GM18507 (cell line): ENCODE data around the gene FBLN7.

Experiments
- DNase-seq: peaks from one replicate; pipeline ENCODE4 v3.0.0; 2011; ENCODE audit warnings: low read depth; ENCODE audit not compliant: insufficient read length; ENCODE audit errors: extremely low spot score
- FAIRE-seq: peaks from 2 replicates; lab custom pipeline; 2011; peaks lifted over from hg19 to GRCh38; lab: Jason Lieb, UNC

Gene FBLN7

DNA sequence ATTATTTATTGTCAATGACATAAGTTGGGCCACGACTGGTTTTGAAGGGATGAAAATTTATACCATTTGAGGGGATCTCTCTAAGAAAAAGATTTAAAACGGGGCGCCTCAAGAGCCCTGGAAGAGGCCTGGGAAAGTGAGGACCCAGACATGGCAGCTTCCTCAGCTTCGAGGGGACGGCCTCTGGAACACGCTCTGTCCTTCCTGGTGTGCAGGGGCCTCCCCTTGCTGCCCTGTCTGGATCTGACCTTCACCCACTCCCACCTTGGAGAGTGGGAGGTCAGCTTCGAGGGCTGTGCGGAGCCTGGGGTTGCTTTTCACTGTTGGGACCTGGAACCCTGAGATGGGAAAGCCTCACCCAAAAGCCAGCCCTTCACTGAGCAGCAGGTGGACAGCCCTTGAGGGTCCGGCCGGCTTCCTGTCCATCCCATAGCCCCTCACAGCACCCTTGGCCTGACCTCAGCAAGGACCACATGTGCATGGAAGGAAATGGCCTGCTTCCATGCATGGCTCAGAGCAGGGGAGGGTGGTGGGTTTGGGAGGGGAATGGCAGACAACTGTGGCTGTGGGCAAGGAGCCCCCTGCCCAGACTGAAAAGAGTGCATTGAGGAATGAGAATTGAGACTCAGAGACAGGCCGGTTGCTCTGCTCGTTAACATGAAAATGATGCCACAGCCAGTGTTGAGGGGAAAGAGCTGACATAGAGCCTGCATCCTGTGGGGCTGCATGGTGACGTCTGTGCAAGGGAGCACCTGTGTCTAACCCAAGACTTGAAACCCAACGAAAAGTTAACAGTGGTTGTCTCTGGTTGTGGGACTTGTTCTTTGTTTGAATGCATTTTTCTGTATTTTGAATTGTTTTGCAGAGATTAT lies 16.3 kb downstream of the FBLN7 start:
- no peak for DNase-seq
- no peak for FAIRE-seq

DNA sequence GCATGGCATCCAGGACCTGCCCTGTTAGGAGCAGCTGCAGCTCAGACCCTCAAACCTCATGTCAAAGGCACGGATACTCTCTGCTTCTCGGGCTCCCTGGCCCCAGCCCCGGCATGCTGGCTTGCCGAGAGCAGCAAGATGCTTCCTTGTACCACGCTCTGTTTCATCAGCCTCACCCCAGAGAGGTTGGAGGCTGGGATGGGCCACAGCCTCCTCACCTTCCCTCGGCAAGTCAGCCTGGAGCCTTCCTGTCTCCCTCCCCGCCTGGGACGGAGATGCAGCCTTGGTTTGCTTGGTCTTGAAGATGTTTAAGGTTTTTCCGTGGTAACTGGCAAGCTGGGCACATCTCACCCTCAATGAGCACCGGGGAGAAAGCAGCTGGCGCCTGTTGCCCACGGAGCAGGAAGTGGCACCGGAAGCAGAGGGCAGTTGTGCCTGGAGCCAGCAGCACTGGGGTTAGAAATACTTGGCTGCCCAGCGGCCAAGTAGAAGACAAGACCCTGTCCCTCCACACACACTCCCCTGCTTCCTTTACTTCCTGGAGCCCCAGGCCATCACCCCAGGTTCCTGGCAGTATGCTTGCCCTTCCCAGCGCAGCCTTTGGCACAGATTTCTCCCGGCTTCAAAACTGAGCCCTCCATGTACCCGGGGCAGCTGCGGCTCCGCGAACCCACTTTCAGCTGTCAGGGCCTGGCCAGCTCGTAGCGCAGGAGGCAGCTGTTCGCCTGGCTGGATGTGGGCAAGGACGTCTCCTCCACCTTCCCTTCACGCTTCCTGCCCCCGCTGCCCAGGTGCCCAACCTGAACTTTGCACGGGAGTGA lies 17.4 kb downstream of the FBLN7 start:
- DNase-seq (no peak), FAIRE-seq (no peak)

DNA sequence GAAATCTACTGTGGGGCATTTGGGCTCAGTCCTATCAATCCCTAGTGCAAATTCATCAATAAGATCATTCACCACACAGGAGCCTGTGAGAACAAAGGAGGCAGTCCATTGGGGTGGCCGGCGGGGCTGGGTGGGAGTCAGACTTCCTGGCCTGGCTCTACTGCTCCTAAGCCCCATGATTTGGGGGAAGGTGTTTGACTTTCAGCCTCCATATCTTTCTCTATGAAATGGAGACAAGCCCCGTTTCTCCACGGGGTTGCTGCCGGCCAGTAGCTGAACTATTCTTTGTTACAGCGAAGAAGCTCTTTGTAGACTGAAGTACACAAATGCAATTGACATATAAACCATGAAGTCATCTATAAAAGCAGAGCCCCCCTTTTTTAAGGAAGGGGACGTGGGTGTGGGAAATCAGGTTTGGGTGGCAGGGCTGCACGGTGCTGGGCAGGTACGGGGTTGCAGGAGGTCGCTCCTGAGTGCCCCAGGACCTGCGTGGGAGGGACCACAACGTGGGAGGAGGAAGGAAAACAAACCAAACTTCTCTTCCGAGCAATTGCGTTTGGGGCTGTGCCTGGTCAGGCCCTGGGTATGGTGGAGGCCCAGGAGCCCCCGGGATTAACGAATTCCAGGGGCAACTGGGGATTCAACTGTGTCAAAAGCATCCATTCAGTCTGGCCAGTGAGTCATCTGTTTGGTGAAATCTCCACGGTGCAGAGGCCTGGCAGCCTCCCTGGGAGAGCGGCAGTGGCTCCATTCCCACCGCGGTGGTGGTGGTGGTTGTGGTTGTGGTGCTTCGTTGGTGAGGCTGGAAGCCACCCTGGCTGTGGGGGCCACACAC lies 18.2 kb downstream of the FBLN7 start:
- no peak for DNase-seq
- FAIRE-seq = no peak

DNA sequence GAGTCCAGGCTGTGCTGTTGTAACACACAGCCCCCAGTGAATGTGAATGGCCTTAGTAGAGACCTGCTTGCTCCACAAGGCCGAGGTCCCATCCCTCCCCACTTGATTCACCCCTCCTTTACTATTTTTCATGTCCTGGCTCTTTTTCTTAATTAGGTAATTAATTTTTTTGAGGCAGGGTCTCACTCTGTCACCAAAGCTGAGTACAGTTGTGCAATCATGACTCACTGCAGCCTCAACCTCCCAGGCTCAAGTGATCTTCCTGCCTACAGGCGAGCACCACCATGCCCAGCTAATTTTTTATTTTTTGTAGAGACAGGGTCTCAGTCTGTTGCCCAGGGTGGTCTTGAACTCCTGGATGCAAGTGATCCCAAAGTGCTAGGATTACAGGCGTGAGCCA lies 19.3 kb downstream of the FBLN7 start:
- no peak for DNase-seq
- FAIRE-seq = no peak

DNA sequence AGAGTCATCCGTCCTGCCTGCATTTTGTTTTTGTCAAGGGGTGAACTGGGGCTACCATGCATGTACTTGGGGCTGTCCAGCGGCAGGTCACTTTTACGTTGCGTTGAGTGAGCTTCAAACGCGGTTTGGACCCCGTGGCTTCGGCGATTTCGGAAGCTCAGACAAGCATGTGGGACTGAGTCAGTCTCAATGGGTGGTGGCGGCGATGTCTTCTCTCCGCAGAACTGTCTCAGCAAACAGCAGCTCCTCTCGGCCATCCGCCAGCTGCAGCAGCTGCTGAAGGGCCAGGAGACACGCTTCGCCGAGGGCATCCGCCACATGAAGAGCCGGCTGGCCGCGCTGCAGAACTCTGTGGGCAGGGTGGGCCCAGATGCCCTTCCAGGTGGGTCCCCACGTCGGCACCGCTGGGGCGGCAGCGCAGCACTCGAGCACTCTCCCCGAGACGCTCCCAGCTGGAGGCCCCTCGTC lies 21.3 kb downstream of the FBLN7 start:
- FAIRE-seq = peak; percentile 48
- DNase-seq = peak; percentile 33

DNA sequence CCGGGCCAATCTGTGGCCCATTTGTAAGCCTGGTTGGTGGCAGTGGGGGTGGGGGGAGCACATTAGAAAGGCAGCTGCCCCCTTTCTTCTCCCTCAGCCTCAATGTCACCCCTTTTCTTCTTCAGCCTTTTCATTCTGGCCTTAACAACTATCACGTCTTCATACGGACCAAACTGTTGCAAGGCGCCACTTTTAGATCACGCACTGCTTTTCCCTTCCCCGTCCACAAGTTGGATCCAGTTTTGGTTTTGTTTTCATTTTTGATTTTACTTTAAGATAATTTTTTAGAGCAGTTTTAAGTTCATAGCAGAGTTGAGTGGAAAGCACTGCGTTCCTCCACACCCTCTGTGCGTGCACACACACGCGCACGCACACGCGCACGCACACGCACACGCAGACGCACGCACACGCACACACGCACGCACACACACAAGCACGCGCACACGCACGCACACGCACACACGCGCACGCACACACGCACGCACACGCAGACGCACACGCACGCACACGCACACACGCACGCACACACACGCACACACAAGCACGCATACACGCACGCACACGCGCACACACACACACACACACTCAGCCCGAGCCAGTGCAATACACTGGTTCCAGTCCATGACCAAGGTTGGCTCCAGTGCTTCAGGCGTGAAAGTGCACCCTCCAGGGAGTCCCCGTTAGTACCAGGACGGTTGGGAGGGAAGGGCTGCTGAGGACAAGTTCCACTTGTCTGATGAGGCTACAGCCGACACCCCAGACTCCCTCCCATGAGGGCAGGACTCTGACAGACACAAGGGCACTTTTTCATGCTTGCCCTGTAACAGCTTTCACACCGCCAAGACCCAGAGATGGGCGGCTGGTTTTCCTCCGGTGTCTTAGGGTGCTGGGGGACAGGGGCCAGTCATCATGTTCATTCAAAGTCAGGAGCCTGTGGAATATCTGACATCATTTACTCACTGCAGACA lies 22.4 kb downstream of the FBLN7 start:
- no peak for FAIRE-seq

DNA sequence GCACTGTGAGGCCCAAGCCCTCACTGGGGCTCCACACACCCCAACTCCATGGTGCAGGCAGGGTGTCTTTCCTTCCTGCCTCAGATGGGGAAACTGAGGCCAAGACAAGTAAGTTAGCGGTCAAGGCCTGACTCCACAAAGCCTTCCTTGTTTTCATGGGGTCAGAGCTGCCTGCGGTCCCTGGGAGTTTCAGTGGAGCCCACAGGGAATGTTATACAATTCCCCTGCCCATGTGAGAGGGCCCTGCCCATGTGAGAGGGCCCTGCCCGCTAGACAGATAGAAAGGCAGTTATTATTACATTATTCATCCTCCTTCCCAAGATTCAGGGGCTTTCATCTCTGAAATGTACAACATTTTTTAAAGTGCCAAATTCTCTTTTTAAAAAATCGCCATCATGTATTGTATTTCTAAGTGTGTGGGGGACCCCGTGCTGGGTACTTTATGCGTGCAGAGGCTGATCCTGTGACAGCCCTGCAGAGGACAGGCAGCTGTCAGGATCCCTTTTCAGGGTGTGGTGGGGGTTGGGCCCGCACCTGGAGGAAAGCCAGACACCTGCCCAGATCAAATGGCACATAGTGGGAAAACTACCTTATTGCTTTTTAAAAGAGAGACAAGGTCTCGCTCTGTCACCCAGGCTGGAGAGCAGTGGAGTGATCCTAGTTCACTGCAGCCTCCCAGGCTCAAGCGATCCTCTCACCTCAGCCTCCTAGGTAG lies 23.4 kb downstream of the FBLN7 start:
- DNase-seq = no peak
- no peak for FAIRE-seq

More for the DNA sequence above, 22.4 kb downstream of the FBLN7 start:
- no peak for DNase-seq

DNA sequence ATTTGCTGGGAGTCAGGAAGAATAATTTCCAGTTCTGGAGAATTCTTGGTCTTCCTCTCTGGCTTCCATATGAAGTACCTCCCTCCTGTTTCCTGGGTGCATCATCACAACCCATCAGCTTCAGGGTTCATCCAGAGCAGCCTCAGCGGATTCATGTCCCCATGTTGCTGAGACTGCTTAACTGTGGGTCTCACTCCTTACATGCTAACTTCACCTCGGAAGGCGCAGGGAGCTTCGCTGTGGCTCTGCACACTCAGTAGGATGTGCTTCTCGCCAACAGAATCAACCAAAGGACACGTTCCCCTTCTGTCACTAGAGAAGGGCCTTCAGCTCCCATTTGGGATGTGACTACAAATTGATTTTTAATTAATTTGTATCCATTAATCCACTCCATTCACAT lies 24.2 kb downstream of the FBLN7 start:
- FAIRE-seq = no peak
- DNase-seq = no peak

DNA sequence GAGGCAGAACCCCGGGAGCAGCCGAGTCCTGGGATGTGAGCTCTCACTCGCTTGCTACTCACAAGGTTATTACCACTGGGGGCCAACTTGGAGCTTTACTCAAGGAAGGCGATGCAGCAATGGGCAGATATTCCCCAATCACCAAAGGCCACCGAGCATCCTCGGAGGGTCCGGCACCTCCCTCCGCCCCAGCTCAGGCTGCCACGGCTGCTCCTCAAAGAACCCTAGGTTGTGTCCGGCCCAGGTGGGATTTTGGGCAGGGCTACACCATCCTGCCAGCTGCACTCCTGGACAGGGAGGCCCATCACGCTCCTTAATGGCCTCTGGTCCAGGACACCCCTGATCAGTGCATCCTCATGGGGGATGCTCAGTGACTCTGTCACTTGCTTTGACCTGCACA lies 24.8 kb downstream of the FBLN7 start:
- FAIRE-seq = no peak

DNA sequence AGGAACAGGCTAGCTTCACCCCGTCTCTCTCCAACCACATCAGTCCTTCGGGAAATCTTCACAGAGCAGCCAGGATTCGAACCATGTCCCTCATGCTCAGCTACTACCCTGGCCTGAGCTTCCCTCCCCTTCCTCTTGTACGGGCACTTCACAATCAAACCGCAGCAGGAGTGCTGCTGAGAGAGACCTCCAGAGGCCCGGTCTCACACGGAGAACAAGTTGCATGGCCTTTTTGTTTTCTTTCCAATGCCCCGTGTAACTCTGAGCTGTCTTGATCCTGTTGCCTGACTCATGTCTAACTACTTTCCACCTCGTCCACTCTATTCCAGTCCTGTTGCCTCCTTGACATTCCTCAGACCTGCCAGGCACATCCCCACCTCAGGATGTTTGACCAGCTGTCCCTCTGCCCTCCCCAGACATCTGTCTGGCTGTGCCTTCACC lies 25.4 kb downstream of the FBLN7 start:
- DNase-seq = no peak
- FAIRE-seq = no peak

More for the DNA sequence above, 24.8 kb downstream of the FBLN7 start:
- DNase-seq = no peak

DNA sequence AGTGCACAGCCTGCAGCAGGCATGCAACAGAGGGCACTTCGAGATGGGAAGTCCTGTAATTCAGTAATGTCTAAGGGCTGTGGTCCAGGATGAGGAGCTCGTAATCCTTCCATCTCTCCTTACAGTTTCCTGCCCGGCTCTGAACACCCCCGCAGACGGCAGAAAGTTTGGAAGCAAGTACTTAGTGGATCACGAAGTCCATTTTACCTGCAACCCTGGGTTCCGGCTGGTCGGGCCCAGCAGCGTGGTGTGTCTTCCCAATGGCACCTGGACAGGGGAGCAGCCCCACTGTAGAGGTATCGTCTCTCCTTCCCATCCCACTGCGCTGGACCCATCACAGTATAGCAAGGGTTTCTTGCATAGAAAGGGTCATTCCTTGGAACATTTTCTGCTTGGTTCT lies 26.7 kb downstream of the FBLN7 start:
- FAIRE-seq (no peak), DNase-seq (no peak)

DNA sequence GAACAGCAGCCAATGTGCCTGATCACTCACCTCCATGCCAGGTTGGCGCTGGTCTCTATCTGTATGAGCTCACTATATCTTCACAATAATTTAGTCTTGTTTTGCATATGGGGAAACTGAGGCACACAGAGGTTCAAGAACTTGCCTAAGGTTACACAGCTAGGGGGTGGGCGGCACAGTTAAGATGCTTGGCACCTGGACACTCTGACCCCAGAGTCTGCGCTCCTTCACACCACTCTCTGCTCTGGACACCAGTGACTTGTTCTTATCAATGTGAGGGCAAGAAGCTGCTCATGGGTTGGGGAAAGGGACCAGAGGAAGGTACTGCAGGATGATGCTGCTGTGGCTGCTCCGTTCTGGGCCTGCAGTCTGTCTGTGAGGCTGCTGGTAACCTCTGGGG lies 27.1 kb downstream of the FBLN7 start:
- FAIRE-seq = no peak

DNA sequence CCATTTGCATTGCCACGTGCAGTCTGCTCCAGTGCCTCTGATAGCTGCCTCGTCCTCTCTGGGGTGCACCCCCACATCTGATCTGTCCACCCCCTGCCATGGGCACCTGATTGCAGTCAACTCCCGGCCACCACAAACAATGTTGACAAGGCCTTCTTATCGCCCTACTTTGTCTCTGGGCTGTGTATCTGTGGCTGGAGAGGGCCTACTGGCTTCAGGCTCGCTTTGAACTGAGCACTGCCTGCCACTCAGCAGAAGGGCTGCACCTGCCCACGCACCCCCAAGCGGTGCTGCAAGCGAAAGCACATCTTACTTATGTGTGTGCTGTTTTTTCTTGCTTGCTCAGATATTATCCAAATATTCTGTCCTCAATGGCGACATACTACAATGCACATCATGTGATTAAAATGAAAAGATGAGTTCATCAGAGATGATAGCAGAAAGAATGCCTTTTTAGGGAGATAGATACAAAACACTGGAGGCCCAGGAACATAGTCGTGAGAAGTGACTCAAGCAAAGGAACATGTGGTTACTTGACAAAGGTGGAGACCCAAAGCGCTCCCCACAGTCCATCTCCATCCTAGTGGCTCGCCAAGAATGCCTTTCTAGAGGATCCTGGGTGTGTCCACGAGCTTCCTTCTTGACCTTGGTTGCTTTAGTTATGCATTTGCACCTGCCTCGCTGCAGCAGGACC lies 28.8 kb downstream of the FBLN7 start:
- no peak for DNase-seq
- FAIRE-seq = no peak

More for the DNA sequence above, 27.1 kb downstream of the FBLN7 start:
- DNase-seq = no peak

DNA sequence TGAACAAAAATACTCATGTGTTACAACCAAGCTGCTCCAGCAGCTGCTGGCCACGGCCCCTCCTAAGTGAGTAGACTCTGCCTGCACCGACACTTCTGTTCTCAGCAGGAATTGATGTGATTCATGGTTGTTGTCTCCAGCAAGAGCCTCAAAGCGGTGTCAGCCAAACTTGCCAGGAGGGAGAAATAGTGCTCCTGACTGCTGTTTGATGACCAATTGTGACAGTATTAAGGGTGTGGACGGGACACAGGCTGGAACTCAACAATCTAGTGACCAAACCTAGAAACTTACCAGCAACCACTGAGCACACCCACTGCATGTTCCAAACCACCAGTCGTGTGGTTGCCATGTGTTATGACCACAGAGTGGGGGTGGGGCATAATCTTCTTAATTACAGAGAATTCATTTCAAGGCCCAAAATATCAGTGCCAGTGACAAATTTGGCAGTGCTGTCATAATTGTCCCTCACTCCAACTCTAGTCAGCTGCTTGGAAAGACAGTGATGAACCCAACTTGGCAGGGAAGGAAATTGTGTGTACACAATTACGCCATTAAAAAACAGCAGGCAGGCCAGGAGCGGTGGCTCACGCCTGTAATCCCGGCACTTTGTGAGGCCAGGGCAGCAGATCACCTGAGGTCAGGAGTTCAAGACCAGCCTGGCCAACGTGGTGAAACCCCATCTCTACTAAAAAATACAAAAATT lies 30.4 kb downstream of the FBLN7 start:
- FAIRE-seq (no peak), DNase-seq (no peak)

DNA sequence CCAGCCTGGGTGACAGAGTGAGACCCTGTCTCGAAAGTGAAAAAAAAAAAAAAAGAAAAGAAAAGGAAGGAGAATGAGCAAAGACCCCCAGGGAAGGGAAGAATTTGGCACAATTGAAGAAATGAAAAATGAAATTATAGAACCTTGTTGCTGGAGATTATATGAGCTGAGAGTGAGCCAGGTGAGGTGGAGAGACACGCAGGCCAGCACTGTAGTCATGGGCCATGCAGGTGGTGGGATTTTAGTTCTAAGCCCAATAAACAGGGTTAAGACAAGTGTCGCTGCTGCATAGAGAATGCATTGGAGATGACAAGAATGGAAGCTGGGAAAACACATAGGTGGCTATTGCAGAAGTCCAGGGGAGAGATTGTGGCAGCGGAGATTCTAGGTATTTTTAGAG lies 32.3 kb downstream of the FBLN7 start:
- DNase-seq = no peak
- FAIRE-seq = no peak

DNA sequence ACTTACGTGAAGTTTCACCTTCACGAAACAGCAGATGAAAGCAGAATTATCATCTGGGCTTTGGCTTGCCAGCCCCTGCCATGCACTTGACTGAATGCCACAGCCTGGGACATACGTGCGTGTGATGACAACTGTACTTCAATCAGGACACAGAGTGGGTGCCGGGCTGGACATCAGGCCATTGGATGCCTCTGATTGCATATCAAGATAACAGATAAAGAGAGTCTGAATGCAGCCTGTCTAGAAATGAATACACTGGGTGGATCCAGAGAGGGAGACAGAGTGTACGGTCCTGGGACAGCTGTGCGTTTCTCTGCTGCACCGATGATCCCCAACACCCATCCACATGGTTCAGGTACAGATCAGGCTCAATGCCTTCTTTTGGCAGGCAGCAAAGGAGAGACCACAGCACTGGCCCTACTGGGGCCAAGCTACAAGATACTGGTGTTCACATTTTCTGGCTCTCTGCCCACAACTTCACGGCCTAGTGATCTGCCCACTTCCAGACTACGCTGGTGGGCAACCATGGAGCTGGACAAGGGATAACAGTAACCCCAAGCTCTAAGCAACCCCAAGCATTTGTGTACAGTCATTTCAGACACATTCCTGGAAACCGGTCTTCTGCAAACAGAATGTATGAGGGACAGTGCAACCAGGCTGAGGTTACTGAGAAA lies 35.6 kb downstream of the FBLN7 start:
- no peak for DNase-seq
- no peak for FAIRE-seq
